Nephron (organoid): ENCODE results near the gene TMTC2.

Experiments used
- H3K27ac Mint-ChIP-seq, 3 experiments: 2 replicates each; pipeline ENCODE4 v1.8.0; 2020; ENCODE audit warnings: mixed read lengths in 3 of 3, mild to moderate bottlenecking in 2 of 3, moderate library complexity in 1 of 3
- H3K27me3 Mint-ChIP-seq: 2 replicates; pipeline ENCODE4 v1.8.0; 2021; ENCODE audit warnings: low read depth, mild to moderate bottlenecking, moderate library complexity, mixed read lengths
- H3K36me3 Mint-ChIP-seq: 2 replicates; pipeline ENCODE4 v1.8.0; 2020; ENCODE audit warnings: low read depth, mixed read lengths
- H3K4me1 Mint-ChIP-seq: 2 replicates; pipeline ENCODE4 v1.8.0; 2020; ENCODE audit warnings: mixed read lengths
- H3K4me3 Mint-ChIP-seq, 3 experiments: 2 replicates each; pipeline ENCODE4 v1.8.0; 2020; ENCODE audit warnings: mild to moderate bottlenecking in 3 of 3, mixed read lengths in 3 of 3, moderate library complexity in 2 of 3
- H3K9me3 Mint-ChIP-seq: 2 replicates; pipeline ENCODE4 v1.8.0; 2020; ENCODE audit warnings: mixed read lengths
- TF ChIP-seq, protein P1 (sequence below), 3 experiments: fragments of 200-600 bp; sonication (generic); IDR thresholded peaks; one replicate each; pipeline ENCODE4 v1.5.0; 2021; ENCODE audit warnings: antibody characterized with exemption in 3 of 3; ENCODE audit not compliant: unreplicated experiment in 3 of 3

Gene TMTC2

DNA sequence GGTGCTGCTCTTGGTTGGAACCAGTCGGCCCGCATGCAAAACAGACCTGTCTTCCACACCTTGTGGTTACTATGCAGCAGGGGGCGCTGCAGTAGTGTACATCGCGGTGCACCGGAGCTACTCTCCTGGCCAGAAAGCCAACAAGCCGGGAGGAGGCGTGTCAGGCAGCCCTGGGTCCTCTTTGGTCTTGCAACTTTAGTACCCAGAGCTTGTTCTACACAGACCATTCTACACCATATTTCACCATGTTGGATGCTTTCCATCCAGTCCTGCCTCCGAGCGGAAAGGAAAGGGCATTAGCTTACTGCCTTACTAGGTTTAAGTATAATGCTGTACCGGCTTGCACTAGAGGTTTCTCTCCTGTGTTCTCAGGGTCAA lies 927 bp upstream of the TMTC2 start:
- TF ChIP-seq, protein P1, sequence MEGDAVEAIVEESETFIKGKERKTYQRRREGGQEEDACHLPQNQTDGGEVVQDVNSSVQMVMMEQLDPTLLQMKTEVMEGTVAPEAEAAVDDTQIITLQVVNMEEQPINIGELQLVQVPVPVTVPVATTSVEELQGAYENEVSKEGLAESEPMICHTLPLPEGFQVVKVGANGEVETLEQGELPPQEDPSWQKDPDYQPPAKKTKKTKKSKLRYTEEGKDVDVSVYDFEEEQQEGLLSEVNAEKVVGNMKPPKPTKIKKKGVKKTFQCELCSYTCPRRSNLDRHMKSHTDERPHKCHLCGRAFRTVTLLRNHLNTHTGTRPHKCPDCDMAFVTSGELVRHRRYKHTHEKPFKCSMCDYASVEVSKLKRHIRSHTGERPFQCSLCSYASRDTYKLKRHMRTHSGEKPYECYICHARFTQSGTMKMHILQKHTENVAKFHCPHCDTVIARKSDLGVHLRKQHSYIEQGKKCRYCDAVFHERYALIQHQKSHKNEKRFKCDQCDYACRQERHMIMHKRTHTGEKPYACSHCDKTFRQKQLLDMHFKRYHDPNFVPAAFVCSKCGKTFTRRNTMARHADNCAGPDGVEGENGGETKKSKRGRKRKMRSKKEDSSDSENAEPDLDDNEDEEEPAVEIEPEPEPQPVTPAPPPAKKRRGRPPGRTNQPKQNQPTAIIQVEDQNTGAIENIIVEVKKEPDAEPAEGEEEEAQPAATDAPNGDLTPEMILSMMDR (IDR thresholded peaks at IDR 0.05; ENCODE audit: unreplicated experiment in 3 of 3): peak; percentile 81 to 92 (median 87)
- H3K36me3 Mint-ChIP-seq: no peaks in the 10 kb centered on the region
- H3K27ac Mint-ChIP-seq: peak overlapping the region; percentile 94 to 95 (median 94)
- peaks cover 3% of the 10 kb centered on the region for H3K27me3 Mint-ChIP-seq
- H3K9me3 Mint-ChIP-seq: no peaks in the 10 kb centered on the region
- peak overlapping the region; percentile 90 to 95 (median 91) for H3K4me3 Mint-ChIP-seq
- H3K4me1 Mint-ChIP-seq: peaks cover 41% of the 10 kb centered on the region

DNA sequence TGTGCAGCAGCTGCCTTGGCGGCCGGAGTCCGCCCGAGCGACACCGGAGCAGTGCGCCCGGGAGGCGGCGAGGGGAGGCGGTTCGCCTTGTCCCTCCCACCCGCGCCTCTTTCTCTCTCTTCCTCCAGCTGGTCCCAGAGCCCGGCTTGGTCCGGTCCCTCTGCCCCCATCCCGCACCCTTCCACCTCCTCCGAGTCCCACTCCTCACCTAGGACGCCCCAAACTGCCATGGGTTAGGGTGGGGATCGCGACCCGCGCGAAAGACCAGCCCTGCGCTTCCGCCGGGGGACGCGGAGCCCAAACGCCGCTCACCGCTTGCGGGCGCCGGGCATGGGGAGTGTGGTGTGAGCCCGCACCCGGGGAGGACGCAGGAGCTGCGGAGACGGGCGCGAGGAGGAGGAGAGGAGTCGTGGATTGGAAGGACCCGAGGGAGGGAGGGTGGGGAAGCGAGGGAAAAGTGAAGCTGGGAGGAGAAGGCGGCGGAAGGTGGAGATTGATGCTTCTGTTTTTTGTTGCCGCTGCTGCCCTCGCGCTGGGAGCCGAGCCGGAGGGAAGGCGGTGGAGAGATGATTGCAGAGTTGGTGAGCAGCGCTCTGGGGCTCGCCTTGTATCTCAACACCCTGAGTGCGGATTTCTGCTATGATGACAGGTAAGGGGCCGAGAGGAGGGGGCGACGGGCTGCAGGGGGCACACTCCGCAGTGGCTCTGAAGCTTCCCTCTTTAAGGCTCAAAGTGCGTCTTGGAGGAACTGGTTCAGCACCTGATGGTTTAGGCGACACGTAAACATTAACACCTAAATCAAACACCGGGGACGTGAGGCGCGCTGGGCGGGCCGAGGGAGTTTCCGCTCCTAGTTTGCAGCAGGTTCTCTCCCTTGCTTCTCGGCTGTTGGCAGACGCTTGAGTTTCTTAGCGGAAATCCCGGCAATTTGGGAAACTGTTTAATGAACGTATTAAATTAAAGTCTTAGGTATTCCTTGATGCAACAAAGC lies 610 bp downstream of the TMTC2 start:
- TF ChIP-seq, protein P1 (IDR thresholded peaks at IDR 0.05; ENCODE audit: unreplicated experiment in 3 of 3): no peak
- Mint-ChIP-seq H3K36me3 (no peaks in the 10 kb centered on the region), H3K27me3 (no peaks in the 10 kb centered on the region), H3K27ac (peak overlapping the region; percentile 94 to 95 (median 95)), H3K4me1 (peaks cover 44% of the 10 kb centered on the region), H3K9me3 (no peaks in the 10 kb centered on the region), H3K4me3 (peak overlapping the region; percentile 90 to 95 (median 91))

DNA sequence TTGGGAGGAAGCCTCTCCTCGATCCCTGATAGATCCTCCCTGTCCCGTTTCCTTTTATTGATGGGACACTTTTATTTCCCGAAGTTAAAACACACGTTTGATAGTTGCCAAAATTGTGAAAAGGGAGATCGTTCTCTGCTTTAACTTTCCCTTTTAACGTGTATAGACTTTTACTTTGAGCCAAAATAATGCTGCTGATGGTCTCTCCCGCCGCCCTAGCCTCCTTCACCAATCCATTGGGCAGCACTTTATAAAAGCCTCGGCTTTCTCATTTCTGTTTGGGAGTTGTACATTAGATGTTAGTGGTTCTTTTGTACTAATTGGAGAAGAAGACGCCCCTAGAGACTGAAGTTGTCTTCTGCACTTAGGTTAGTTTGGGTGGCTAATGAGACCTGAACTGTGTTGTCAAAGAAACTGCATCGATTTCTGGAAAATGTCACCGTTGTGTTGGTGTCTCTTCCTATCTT lies 1.4 kb downstream of the TMTC2 start:
- peak overlapping the region; percentile 90 to 95 (median 91) for H3K4me3 Mint-ChIP-seq
- H3K27ac Mint-ChIP-seq: peak overlapping the region; percentile 94 to 95 (median 95)
- no peaks in the 10 kb centered on the region for H3K9me3 Mint-ChIP-seq
- no peaks in the 10 kb centered on the region for H3K27me3 Mint-ChIP-seq
- peaks cover 37% of the 10 kb centered on the region for H3K4me1 Mint-ChIP-seq
- TF ChIP-seq, protein P1 (IDR thresholded peaks at IDR 0.05; ENCODE audit: unreplicated experiment in 3 of 3): peak in 1 of 3 experiments; percentile 17
- H3K36me3 Mint-ChIP-seq: peaks cover 3% of the 10 kb centered on the region

DNA sequence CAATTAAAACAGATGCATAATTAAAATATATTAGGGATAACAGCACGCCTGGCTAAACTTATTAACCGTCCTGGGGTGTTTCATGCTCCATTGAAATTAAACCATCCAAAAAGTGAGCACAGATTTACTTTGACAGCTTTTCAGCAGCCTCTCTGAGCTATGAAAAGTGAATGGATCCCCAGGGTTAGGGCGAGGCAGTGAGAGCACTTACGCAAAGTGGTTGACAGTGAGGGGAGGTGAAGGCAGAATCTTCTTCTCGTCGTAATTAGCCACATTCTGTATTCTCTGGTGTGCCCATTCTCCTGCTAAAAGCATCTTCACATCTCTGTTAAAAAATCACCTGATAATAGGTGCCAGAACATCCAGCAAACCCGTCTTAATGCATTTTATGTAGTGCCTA lies 1.9 kb downstream of the TMTC2 start:
- Mint-ChIP-seq H3K27ac (peak overlapping the region; percentile 23 to 94 (median 64)), H3K9me3 (no peaks in the 10 kb centered on the region), H3K4me1 (peaks cover 36% of the 10 kb centered on the region), H3K27me3 (no peaks in the 10 kb centered on the region), H3K4me3 (peak overlapping the region; percentile 90 to 95 (median 91)), H3K36me3 (peaks cover 8% of the 10 kb centered on the region)
- TF ChIP-seq, protein P1 (IDR thresholded peaks at IDR 0.05; ENCODE audit: unreplicated experiment in 3 of 3): no peak

DNA sequence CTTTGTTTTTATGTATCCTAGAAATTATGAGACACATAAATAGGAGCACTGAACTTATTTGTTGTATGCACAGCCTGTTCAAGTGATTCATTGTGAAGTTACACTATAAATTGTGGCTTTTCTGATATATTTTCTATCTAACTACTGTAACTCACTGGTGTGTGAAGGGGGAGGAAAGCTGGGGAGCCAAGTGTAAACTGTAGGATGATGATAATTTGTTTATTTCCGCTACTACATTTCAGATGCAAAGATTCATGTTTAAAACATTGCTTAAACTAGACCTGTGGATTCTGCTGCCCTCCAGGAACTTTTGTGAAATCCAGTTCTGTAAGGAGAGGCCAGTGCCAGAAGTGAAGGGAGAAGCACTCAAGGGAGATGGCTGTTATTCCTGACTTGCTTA lies 3.3 kb downstream of the TMTC2 start:
- peaks cover 12% of the 10 kb centered on the region for H3K36me3 Mint-ChIP-seq
- TF ChIP-seq, protein P1 (IDR thresholded peaks at IDR 0.05; ENCODE audit: unreplicated experiment in 3 of 3): no peak
- H3K4me3 Mint-ChIP-seq: peak overlapping the region; percentile 47 to 79 (median 57)
- no peak overlapping the region for H3K27ac Mint-ChIP-seq
- no peaks in the 10 kb centered on the region for H3K9me3 Mint-ChIP-seq
- H3K4me1 Mint-ChIP-seq: peaks cover 36% of the 10 kb centered on the region
- no peaks in the 10 kb centered on the region for H3K27me3 Mint-ChIP-seq
